Heart left ventricle (tissue), 16 donors: ENCODE results near the gene UGT1A5. TPM values are rescaled to one million over a fixed set of nuclear protein-coding genes. Genes with fewer than 3 reads are reported as not detected.

Source experiments
- ATAC-seq, 4 donors: fragments of 200-7000 bp; cut with Tn5 transposase; one replicate each; pipeline ENCODE4 v1.9.1; 2020 to 2022; ENCODE audit warnings: moderate library complexity in 4 of 4, mild to moderate bottlenecking in 3 of 4, moderate number of reproducible peaks in 1 of 4
- DNase-seq, 5 donors: peaks; one replicate each; pipeline ENCODE4 v3.0.0-alpha.2; 2020
- H3K27ac ChIP-seq, 12 donors: fragments of 200-600 bp; sonication (generic) in 4 of 12; one replicate each; pipeline versions ENCODE4 v1.5.0 to v1.8.0; 2016 to 2022; ENCODE audit warnings: mild to moderate bottlenecking in 2 of 12
- H3K27me3 ChIP-seq, 9 donors: fragments of 200-600 bp; sonication (generic) in 2 of 9; one replicate each; pipeline versions ENCODE4 v1.5.1 to v1.8.0; 2016 to 2022; ENCODE audit warnings: mild to moderate bottlenecking in 3 of 9
- H3K36me3 ChIP-seq, 9 donors: fragments of 200-600 bp; sonication (generic) in 2 of 9; one replicate each; pipeline versions ENCODE4 v1.5.0 to v1.8.0; 2018 to 2022; ENCODE audit warnings: mild to moderate bottlenecking in 2 of 9
- H3K4me1 ChIP-seq, 12 donors: fragments of 200-600 bp; sonication (generic) in 4 of 12; one replicate each; pipeline versions ENCODE4 v1.5.0 to v1.8.0; 2016 to 2022; ENCODE audit warnings: mild to moderate bottlenecking in 3 of 12
- H3K4me3 ChIP-seq, 12 donors: fragments of 200-600 bp; sonication (generic) in 4 of 12; one replicate each; pipeline versions ENCODE4 v1.5.0 to v1.8.0; 2017 to 2022; ENCODE audit warnings: mild to moderate bottlenecking in 9 of 12, moderate library complexity in 4 of 12
- H3K9me3 ChIP-seq, 12 donors: fragments of 200-600 bp; sonication (generic) in 4 of 12; one replicate each; pipeline versions ENCODE4 v1.5.0 to v1.8.0; 2016 to 2022; ENCODE audit warnings: mild to moderate bottlenecking in 1 of 12
- POLR2A ChIP-seq, 2 donors: fragments of 450-650 bp; IDR thresholded peaks; one replicate each; pipeline ENCODE4 v1.6.1; 2017; ENCODE audit warnings: antibody characterized with exemption in 2 of 2, mild to moderate bottlenecking in 2 of 2, moderate library complexity in 2 of 2
- WGBS, 4 donors: extraction: QIAGEN DNeasy Blood & Tissue Kit in 2 of 4; methylation state at CpG; one replicate each; pipeline versions ENCODE4 v1.1.5 to v1.1.7; 2013 to 2018; 5-methylcytosine and 5-hydroxymethylcytosine counted together
- intact Hi-C, 10 donors: fragments of 100-400 bp; cut with DNase I; formaldehyde crosslinking; loops; one replicate each; pipeline versions ENCODE4 v1.11.1 to v1.14.2; 2022
- polyA plus RNA-seq, 2 donors: library from polyadenylated mRNA; stranded (reverse); fragments of 200-250 nt; gene quantifications; one replicate each; pipeline ENCODE4 v1.2.3, GENCODE V29; 2013
- total RNA-seq, 9 donors: library from RNA; depleted of rRNA in 2 of 9; stranded (reverse); fragments of >200 nt in 2 of 9; fragmentation: NEBNext Ultra II Directional in 3 of 9; extraction: Animal tissue kit (Norgen Biotek cat#: 25700) in 3 of 9; gene quantifications; one replicate each; pipeline versions ENCODE4 v1.1.0 to v1.2.4, GENCODE V29; 2016 to 2023
- TF ChIP-seq, protein P1 (sequence below), 12 donors: fragments of 200-600 bp; sonication (generic) in 4 of 12; IDR thresholded peaks; one replicate each; pipeline versions ENCODE4 v1.5.0 to v1.8.0; 2018 to 2022; ENCODE audit warnings: antibody characterized with exemption in 12 of 12, mild to moderate bottlenecking in 5 of 12
- donor health status: ischemic (EF 13 %, LVEDD 7.1; RV severe dilation, severe dysfunction).
- donor health status: healthy with polysubstance abuse.
- donor health status: DM: no; HTN: yes; CAD: no.
- donor health status: DM: no; HTN: no; CAD: no.
- donor health status: ischemic (EF 25% LVEDD 6.9; RV normal size, moderate dysfunction).
- donor health status: ischemic (EF 25% LVEDD 5.7; RV mildly dilated, moderate dysfunction).
- donor health status: healthy.
- donor health status: DM: yes; HTN: yes; CAD: no.
- donor health status: ischemic (EF 35%, LVEDD 5.7; RV mildly dilated, moderate dysfunction).
- donor health status: nonischemic (EF 11% LVEDD 7.7; RV severe dilation, severe dysfunction).
- donor health status: DM: yes; HTN: yes; CAD: no.
- donor health status: PGD.
- donor health status: ischemic (EF 29% LVEDD 5.4; RV normal size, mild dysfunction).
- donor health status: nonischemic (EF 23%, LVEDD 6.1; RV moderate dilation, normal function).

Gene UGT1A5
- total and polyA plus RNA-seq, 11 donors, result not detected

DNA sequence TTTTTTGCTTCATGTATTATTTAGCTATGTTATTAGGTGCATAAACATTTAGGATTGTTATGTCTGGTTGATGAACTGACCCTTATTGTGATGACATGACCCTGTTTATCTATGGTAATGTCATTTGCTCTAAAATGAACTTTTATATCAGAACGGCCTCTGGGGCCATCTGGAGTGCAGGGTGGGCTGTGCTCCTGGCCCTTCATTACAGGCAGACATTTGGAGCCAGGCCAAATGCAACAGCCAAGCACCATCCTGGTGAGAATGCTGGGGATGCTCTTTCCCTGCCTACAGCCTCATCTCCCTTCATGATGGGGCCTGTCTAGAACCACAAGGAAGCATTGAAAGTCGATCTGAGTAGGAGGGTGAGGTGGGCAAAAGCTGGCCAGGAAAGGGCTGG, 103.6 kb downstream of the UGT1A5 start:
- WGBS, 4 donors, result 33 to 39% (median 36%) methylated on average over 2 of the region's 2 CpGs
- Histone ChIP-seq H3K4me1 (no peaks in the 10 kb centered on the region), H3K27ac (no peak overlapping the region), H3K9me3 (peaks cover 0 to 8% (median 0%) of the 10 kb centered on the region in 12 donors), H3K27me3 (peaks cover 0 to 6% (median 0%) of the 10 kb centered on the region in 9 donors), H3K4me3 (no peak overlapping the region), H3K36me3 (no peaks in the 10 kb centered on the region)
- ATAC-seq (no peak), DNase-seq (no peak)
- intact Hi-C loops, result no loop called here
- TF ChIP-seq, protein P1, sequence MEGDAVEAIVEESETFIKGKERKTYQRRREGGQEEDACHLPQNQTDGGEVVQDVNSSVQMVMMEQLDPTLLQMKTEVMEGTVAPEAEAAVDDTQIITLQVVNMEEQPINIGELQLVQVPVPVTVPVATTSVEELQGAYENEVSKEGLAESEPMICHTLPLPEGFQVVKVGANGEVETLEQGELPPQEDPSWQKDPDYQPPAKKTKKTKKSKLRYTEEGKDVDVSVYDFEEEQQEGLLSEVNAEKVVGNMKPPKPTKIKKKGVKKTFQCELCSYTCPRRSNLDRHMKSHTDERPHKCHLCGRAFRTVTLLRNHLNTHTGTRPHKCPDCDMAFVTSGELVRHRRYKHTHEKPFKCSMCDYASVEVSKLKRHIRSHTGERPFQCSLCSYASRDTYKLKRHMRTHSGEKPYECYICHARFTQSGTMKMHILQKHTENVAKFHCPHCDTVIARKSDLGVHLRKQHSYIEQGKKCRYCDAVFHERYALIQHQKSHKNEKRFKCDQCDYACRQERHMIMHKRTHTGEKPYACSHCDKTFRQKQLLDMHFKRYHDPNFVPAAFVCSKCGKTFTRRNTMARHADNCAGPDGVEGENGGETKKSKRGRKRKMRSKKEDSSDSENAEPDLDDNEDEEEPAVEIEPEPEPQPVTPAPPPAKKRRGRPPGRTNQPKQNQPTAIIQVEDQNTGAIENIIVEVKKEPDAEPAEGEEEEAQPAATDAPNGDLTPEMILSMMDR (IDR thresholded peaks at IDR 0.05), result no peak
- TF ChIP-seq POLR2A (IDR thresholded peaks at IDR 0.05), result no peak

DNA sequence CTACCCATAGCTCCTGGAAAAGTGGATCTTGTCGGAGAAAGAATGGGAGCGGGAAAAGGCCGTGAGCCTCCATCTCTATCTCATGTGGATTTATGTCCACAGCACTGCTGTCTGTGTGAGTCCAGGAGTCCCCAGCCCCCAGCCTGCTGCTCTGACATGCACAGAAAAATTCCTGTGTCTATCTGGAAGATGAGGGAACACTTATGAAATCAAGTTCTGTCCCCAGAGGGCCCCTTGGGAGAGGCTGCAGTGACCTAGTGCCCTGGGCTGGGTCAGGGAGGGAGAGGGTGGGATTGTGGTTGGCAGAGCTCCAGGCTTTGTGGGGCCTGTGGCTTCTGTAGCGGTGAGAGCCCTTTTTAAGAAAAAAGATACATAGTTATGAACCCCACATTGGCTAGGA, 104.1 kb downstream of the UGT1A5 start:
- H3K27me3 ChIP-seq, result peaks cover 0 to 6% (median 0%) of the 10 kb centered on the region in 9 donors
- no peaks in the 10 kb centered on the region for H3K36me3 ChIP-seq
- TF ChIP-seq, protein P1 (IDR thresholded peaks at IDR 0.05), result no peak
- no peak for TF ChIP-seq POLR2A (IDR thresholded peaks at IDR 0.05)
- 70 to 74% (median 72%) methylated on average over 4 of the region's 4 CpGs for whole genome bisulfite sequencing, 4 donors
- ATAC-seq, result no peak
- intact Hi-C loops, result no loop called here
- no peaks in the 10 kb centered on the region for H3K4me1 ChIP-seq
- peak in 1 of 5 donors; percentile 47 for DNase-seq
- no peak overlapping the region for H3K4me3 ChIP-seq
- H3K9me3 ChIP-seq, result peaks cover 0 to 8% (median 0%) of the 10 kb centered on the region in 12 donors
- H3K27ac ChIP-seq, result no peak overlapping the region

GRCh38 chr2:233817361-233817911, 104.7 kb downstream of the UGT1A5 start:
- DNase-seq, result peak in 1 of 5 donors; percentile 42
- ATAC-seq, result no peak

DNA sequence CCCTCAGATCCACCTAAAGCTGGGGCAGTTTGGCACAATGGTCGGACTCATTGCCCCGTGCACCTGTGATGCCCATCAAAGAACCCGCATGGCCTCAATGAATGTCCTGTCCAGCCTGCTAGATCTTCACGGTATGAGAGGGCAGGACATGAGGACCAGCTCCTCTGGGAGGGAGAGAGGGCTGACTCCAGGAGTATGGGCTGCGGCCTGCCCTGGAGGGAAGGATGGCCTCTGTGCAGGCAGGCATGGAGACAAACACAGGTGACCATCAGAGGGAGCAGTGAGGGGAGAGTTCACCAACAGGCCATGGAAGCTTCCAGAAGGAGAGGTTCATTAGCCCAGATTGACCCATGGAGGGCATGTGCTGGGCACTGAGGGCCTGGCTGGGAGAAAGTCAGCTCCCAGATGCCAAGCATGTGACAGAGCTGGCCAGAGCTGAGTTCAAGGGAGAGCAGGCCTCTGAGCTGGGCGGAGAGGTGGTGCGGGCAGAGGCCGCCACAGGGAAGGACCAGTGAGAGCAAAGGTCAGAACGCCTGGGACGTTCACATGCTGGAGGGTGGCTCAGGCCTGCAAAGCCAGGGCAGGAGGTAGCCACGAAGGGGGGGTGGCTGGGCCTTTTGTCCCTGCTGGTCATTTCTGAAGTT, 105.4 kb downstream of the UGT1A5 start:
- Histone ChIP-seq H3K27me3 (peaks cover 0 to 6% (median 0%) of the 10 kb centered on the region in 9 donors), H3K36me3 (no peaks in the 10 kb centered on the region), H3K9me3 (peaks cover 0 to 8% (median 0%) of the 10 kb centered on the region in 12 donors), H3K4me1 (no peaks in the 10 kb centered on the region), H3K27ac (no peak overlapping the region), H3K4me3 (no peak overlapping the region)
- no peak for TF ChIP-seq POLR2A (IDR thresholded peaks at IDR 0.05)
- TF ChIP-seq, protein P1 (IDR thresholded peaks at IDR 0.05), result no peak
- DNase-seq (no peak), ATAC-seq (no peak)
- intact Hi-C loops, result no loop called here
- 83 to 93% (median 92%) methylated on average over 8 to 11 of the region's 11 CpGs for WGBS, 4 donors

More at GRCh38 chr2:233817361-233817911, 104.7 kb downstream of the UGT1A5 start:
- peaks cover 0 to 6% (median 0%) of the 10 kb centered on the region in 9 donors for H3K27me3 ChIP-seq
- H3K36me3 ChIP-seq, result no peaks in the 10 kb centered on the region
- 79 to 85% (median 80%) methylated on average over 3 of the region's 3 CpGs for WGBS, 4 donors
- no peaks in the 10 kb centered on the region for H3K4me1 ChIP-seq
- H3K27ac ChIP-seq, result no peak overlapping the region
- TF ChIP-seq, protein P1 (IDR thresholded peaks at IDR 0.05), result no peak
- TF ChIP-seq POLR2A (IDR thresholded peaks at IDR 0.05), result no peak
- H3K9me3 ChIP-seq, result peaks cover 0 to 8% (median 0%) of the 10 kb centered on the region in 12 donors
- intact Hi-C loops, result no loop called here
- H3K4me3 ChIP-seq, result no peak overlapping the region
